Stimulated activated naive CD8-positive, alpha-beta T cell treated with anti-CD3 and anti-CD28 coated beads, Interleukin-15, Interleukin-2, amounts not matched to agents 100 U/mL and 50 U/mL, for 24 hours (primary cell): ENCODE measurements around the gene ADAM17.
"Not testable (repeated sequence)": the region's sequence is repeated elsewhere in the genome, so short reads cannot be mapped to it uniquely, and the experiment has no call there.

Experiments used
- ATAC-seq: fragments of 150-1000 bp; cut with Tn5 transposase; one replicate; pipeline ENCODE4 v1.10.0; 2021
- DNase-seq: peaks from one replicate; pipeline ENCODE4 v3.0.0; 2021

The ADAM17 gene

GRCh38 chr2:9565436-9566153 is 10.0 kb upstream of the ADAM17 start:
- DNase-seq (no peak), ATAC-seq (peak; percentile 49)

DNA sequence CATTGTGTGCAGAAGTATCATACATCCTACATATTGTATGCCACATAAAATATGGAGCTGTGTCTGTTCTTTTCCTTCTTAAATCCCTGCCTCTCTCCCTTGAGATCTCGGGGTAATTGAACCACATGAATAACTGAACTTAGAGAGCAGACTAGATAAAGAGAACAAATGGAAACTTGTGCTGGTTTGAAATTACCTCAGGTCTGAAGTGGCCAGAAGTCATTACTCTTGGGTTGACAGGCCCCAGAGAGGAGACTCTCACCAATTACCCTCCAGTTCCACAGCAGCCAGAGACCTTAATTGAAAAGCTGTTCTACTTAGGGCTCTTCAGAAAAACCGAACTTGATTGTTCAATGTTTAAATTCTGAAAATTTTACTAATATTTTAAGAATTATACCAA is 5.0 kb upstream of the ADAM17 start:
- DNase-seq: no peak
- ATAC-seq: no peak

GRCh38 chr2:9558948-9559381 is 3.3 kb upstream of the ADAM17 start:
- DNase-seq: no peak
- ATAC-seq: no peak

DNA sequence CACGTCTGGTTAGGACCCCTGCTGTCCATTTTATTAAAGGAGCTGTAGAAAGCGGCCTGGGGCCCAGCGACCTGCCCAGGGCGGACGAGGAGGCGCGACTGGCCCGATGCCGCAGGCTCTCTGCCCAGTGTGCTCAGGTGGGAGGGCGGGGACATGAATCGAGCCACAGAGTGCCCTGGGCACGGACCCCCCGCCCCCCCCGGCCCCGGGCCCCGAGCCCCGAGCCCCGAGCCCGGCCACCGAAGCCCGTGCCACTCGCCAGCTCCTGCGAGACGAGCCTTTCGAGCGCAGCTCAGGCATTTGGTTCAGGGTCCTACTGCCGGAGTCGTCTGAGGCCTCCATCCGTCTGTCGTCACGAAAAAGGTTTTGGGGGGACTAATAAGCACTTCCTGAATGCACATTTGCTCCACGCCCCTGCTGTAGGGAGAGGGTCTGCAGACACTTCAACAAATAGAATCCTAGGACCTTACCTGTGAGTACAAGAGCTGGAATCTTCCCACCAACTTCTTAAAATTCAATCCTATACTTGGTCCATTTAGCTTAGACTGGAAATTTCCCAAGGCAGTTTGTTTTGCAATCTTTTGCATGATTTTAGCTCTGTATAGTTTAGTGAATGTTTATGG is 602 bp upstream of the ADAM17 start:
- no peak for DNase-seq

DNA sequence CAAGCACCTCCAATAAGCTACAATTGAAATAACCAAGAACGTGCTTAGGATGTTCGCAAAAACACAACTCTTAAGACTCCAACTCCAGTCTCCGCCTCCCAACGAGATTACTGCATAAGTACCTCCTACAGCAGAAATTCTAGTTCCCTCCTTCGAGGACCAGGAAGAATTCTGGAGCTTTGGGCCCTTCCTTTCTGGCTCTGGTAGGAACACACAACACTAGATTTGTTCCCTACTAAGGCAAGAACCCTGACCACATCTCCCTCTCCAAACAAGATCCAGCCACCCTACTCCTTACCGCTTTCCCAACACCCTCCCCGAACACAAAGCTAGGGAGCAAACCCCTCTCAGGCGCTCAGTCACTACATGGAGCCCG is 721 bp downstream of the ADAM17 start:
- DNase-seq: peak; percentile 34
- ATAC-seq: no peak

More for the DNA sequence above, 602 bp upstream of the ADAM17 start:
- ATAC-seq: peak; percentile 2

- ATAC-seq (peak; percentile 34), DNase-seq (no peak)
Observed at GRCh38 chr2:9552219-9553178, 3.1 kb downstream of the ADAM17 start.

- not testable (repeated sequence) for DNase-seq, ATAC-seq
Observed at GRCh38 chr2:9550859-9551391, 4.7 kb downstream of the ADAM17 start.

- no peak for ATAC-seq
- DNase-seq: no peak
Observed at GRCh38 chr2:9549420-9549819, 6.2 kb downstream of the ADAM17 start.

GRCh38 chr2:9548506-9548905 is 7.1 kb downstream of the ADAM17 start:
- DNase-seq (no peak), ATAC-seq (peak; percentile 72)

- no peak for ATAC-seq
Observed at GRCh38 chr2:9547262-9547991, 8.2 kb downstream of the ADAM17 start.

DNA sequence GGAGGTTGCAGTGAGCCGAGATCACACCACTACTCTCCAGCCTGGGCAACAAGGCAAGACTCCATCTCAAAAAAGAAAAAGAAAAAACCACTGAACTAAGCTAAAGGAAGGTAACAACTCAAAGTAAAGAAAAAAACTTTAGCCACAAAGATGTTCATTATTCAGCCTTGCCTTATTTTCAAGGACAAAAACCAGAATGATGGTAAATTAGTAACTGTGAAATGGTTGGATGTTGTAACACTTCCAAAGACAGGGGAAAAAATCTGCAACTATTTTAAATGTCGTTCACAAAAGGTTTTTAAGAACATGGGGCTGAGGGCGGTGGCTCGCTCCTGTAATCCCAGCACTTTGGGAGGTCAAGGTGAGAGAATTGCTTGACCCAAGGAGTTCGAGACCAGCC is 10.1 kb downstream of the ADAM17 start:
- ATAC-seq (no peak), DNase-seq (no peak)

More at GRCh38 chr2:9547262-9547991, 8.2 kb downstream of the ADAM17 start:
- no peak for DNase-seq

DNA sequence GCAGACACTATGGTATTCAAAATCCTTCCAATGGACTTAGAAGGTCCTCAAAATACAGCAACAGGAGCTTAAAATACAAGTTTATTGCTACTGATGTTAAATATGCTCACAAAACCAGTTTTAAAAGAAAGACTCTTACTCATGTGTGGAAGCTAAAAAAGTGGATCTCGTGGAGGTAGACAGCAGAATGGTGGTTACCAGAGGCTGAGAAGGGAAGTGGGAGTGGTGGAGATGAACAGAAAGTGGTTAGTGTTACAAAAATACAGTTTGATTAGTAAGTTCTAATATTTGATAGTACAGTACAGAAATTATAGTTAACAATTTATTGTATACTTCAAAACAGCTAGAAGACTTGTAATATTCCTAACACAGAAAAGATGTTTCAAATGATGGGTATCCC is 12.1 kb downstream of the ADAM17 start:
- DNase-seq (no peak), ATAC-seq (no peak)

DNA sequence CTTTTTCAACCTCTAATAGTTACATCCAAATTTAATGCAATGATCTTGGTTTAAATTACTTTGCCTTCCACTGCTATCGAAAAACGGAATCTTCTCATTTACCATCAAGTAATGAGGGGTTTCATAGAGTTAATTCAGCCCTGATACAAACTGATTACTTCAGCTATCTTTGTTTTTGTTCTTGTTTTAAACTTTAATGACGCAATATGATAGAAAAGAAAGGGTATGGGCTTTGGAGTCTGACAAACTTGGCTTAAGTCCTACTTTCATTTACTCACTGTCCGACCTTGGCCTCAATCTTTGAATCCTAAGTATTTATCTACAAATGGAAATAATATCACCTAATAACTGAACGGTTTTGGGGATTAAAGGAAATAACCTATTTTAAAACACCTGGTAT is 16.1 kb downstream of the ADAM17 start:
- DNase-seq (no peak), ATAC-seq (no peak)

- no peak for ATAC-seq
Observed at GRCh38 chr2:9538000-9538507, 17.6 kb downstream of the ADAM17 start.

DNA sequence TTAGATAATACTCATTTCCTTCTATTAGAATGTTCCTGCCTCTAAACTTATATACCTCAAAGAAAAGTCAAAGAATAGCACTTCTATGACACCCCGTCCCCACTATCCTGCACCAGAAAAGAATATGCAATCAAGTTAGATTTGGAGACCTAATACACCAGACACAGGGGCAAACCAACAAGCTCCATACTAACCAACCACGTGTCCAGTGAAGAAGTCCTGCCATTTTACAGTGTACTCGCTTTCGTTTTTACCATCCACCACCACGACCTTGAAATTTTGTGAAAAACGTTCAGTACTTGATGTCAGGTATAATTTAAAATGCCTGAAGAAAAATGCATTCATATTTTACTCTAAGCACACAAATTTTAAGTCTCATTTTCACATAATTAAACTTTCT is 19.1 kb downstream of the ADAM17 start:
- DNase-seq (no peak), ATAC-seq (no peak)

More at GRCh38 chr2:9538000-9538507, 17.6 kb downstream of the ADAM17 start:
- no peak for DNase-seq

DNA sequence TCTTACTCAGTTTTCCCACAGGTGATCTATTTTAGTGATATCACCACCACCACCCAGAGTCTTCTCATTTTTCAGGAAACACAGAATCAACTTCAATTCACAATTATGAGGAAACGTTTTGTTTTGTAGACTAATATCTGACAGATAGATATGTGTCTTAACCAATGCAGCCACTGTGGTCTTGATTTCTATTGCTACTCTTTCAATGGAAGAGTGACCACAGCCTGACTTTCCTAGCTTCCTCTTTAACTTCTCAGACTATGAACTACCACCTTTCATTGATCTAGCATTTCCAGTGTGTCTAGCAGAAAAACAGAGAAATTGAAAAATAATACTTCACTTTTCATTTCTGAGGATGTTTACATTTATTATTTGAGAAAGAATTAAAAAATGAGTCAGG is 20.5 kb downstream of the ADAM17 start:
- ATAC-seq (no peak), DNase-seq (no peak)

GRCh38 chr2:9533663-9534062 is 22.0 kb downstream of the ADAM17 start:
- ATAC-seq (no peak), DNase-seq (no peak)

GRCh38 chr2:9532421-9532820 is 23.2 kb downstream of the ADAM17 start:
- ATAC-seq (no peak), DNase-seq (no peak)

GRCh38 chr2:9527995-9528787 is 27.4 kb downstream of the ADAM17 start:
- no peak for ATAC-seq

GRCh38 chr2:9525266-9525665 is 30.4 kb downstream of the ADAM17 start:
- ATAC-seq: no peak
- DNase-seq: no peak

More at GRCh38 chr2:9527995-9528787, 27.4 kb downstream of the ADAM17 start:
- DNase-seq: no peak

GRCh38 chr2:9524291-9524690 is 31.3 kb downstream of the ADAM17 start:
- DNase-seq (no peak), ATAC-seq (no peak)
